NB4 (cell line): ENCODE data around the gene SLC25A17.

Experiments used
- DNase-seq: peaks from one replicate; pipeline ENCODE4 v3.0.0; 2010; ENCODE audit warnings: low read depth
- H3K4me3 ChIP-seq: one replicate; pipeline ENCODE4 v1.5.1; 2011; ENCODE audit warnings: mild to moderate bottlenecking, low read depth, low read length, moderate library complexity
- MAX ChIP-seq: IDR thresholded peaks from 2 replicates; pipeline ENCODE4 v1.6.1; 2011; ENCODE audit warnings: low read depth, low read length
- MYC ChIP-seq: IDR thresholded peaks from 2 replicates; pipeline ENCODE4 v1.6.1; 2011; ENCODE audit warnings: low read depth, low read length
- POLR2A ChIP-seq: IDR thresholded peaks from 2 replicates; pipeline ENCODE4 v1.6.1; 2011; ENCODE audit warnings: mild to moderate bottlenecking; ENCODE audit not compliant: insufficient read length; ENCODE audit errors: extremely low read depth
- TF ChIP-seq, protein P1 (sequence below): IDR thresholded peaks from one replicate; pipeline ENCODE4 v1.5.1; 2012; ENCODE audit warnings: low read depth, low read length

Gene SLC25A17

GRCh38 chr22:40823426-40823825 is 4.3 kb upstream of the SLC25A17 start:
- no peak for DNase-seq
- TF ChIP-seq, protein P1, sequence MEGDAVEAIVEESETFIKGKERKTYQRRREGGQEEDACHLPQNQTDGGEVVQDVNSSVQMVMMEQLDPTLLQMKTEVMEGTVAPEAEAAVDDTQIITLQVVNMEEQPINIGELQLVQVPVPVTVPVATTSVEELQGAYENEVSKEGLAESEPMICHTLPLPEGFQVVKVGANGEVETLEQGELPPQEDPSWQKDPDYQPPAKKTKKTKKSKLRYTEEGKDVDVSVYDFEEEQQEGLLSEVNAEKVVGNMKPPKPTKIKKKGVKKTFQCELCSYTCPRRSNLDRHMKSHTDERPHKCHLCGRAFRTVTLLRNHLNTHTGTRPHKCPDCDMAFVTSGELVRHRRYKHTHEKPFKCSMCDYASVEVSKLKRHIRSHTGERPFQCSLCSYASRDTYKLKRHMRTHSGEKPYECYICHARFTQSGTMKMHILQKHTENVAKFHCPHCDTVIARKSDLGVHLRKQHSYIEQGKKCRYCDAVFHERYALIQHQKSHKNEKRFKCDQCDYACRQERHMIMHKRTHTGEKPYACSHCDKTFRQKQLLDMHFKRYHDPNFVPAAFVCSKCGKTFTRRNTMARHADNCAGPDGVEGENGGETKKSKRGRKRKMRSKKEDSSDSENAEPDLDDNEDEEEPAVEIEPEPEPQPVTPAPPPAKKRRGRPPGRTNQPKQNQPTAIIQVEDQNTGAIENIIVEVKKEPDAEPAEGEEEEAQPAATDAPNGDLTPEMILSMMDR: no peak
- TF ChIP-seq POLR2A (no peak), MAX (no peak), MYC (no peak)
- H3K4me3 ChIP-seq: no peak overlapping the region

DNA sequence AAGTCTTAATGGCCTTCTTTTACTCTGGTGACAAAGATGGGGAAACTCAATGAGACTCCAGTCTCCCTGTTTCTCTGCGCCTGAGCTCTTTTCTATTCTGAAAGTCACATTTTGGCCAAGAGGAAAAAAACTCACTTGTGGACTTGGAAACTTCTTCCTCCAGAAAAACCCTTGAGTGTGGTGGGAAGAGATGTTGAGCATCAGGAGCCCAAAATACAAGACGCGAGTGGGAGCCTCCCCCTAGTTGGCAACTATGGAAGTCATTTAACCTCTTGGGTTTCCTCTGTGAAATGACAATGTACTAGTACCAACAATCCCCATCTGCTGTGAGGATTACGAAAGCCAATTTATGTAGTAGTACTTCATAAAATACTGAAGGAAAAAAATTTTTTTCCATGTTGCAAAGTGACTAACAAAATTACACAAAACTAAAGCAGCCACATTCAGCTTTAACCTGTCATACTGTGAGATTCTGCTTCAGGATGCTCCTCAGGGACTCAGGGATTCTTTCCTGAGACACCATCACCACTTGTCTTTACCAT is 524 bp upstream of the SLC25A17 start:
- DNase-seq: peak; percentile 53
- H3K4me3 ChIP-seq: peak overlapping the region; percentile 68

DNA sequence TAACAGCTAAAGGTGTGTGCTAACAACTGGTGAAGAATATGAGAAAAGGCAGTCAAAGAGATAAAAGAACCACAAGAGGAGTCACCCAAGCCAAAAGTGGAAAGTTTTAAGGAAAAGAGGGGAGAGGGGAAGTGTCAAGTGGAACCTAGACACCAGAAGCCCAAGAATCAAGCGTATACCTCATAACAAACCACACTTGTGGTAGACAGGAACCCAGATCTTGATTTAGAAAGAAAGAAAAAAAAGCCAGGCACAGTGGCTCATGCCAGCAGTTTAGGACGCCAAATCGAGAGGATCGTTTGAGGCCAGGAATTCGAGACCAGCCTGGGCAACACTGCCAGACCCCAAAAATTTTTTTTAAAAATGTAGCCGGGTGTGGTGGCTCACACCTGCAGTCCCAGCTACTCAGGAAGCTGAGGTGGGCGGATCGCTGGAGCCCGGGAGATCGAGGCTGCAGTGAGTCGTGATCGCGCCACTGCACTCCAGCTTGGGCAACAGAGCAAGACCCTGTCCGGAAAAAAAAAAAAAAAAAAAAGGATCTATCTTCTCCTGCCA is 877 bp downstream of the SLC25A17 start:
- H3K4me3 ChIP-seq: peak overlapping the region; percentile 94
- TF ChIP-seq, protein P1: no peak
- no peak for TF ChIP-seq MYC
- TF ChIP-seq MAX: no peak
- TF ChIP-seq POLR2A: no peak
- DNase-seq: peak; percentile 17

More for the DNA sequence above, 524 bp upstream of the SLC25A17 start:
- TF ChIP-seq POLR2A (no peak), MAX (no peak), MYC (no peak)
- TF ChIP-seq, protein P1: no peak

GRCh38 chr22:40817737-40818136 is 1.4 kb downstream of the SLC25A17 start:
- DNase-seq: no peak
- peak overlapping the region; percentile 94 for H3K4me3 ChIP-seq
- no peak for TF ChIP-seq MAX
- TF ChIP-seq, protein P1: no peak

DNA sequence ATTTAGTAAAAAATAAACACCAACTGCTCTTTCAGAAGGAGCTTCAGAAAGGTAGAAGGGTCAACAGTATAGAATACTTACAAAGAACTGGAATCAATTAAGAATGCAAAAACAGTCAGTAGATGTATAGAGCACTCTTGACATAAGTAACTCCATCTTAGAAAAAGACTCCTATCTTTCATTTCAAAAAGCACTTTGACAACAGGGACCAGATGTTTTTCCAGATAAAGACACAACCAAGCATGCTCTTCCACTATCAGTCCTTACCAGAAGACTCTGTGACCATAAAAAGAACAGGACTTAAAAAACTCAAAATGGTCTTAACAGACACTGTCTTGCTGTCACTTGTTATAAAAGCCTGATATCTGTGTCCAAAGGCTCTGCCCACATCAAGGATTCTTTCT is 5.2 kb downstream of the SLC25A17 start:
- no peak overlapping the region for H3K4me3 ChIP-seq
- TF ChIP-seq, protein P1: no peak
- TF ChIP-seq MAX (no peak), POLR2A (no peak), MYC (no peak)
- no peak for DNase-seq
